C4-2B (cell line): ENCODE data around the gene SEL1L.

Source experiments
- ZFX ChIP-seq: fragments of 450-650 bp; IDR thresholded peaks from 2 replicates; pipeline ENCODE4 v1.6.1; 2017
- TF ChIP-seq, protein P1 (sequence below): fragments of 450-650 bp; conservative IDR thresholded peaks from 2 replicates; pipeline ENCODE4 v1.5.1; 2017; ENCODE audit warnings: mild to moderate bottlenecking

DNA sequence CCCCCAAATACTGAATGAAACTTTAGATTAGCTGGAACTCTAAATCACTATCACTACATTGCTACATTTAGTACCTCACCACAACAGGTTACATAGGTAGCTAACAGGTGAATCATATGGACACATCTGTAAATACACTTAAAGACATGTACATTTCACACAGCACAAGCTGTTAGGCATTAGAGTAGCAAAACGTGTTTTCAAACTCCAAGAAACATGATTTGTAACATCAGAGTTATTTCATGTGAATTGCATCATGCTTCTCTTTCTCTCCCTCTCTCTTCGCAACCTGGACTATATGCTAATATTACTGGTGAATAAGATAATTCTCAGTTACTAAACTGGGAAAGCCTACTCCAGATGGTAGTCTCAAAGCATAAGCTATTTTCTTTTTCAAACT lies 4.3 kb downstream of the SEL1L start:
- TF ChIP-seq, protein P1, sequence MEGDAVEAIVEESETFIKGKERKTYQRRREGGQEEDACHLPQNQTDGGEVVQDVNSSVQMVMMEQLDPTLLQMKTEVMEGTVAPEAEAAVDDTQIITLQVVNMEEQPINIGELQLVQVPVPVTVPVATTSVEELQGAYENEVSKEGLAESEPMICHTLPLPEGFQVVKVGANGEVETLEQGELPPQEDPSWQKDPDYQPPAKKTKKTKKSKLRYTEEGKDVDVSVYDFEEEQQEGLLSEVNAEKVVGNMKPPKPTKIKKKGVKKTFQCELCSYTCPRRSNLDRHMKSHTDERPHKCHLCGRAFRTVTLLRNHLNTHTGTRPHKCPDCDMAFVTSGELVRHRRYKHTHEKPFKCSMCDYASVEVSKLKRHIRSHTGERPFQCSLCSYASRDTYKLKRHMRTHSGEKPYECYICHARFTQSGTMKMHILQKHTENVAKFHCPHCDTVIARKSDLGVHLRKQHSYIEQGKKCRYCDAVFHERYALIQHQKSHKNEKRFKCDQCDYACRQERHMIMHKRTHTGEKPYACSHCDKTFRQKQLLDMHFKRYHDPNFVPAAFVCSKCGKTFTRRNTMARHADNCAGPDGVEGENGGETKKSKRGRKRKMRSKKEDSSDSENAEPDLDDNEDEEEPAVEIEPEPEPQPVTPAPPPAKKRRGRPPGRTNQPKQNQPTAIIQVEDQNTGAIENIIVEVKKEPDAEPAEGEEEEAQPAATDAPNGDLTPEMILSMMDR: no peak
- no peak for TF ChIP-seq ZFX
